ENCODE results near the gene RNF222.

RNF222 gene, protein sequence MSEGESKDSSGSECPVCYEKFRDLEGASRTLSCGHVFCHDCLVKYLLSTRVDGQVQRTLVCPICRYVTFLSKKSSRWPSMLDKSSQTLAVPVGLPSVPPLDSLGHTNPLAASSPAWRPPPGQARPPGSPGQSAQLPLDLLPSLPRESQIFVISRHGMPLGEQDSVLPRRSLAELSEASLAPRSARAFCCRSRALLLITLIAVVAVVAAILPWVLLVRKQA

GRCh38 chr17:8397636-8398035 is at the start of gene RNF222:
Gene RNF222, minus strand, starts transcription at chr17:8397827. Its CDS starts 4,366 bp downstream, at chr17:8393461.
- DNase-seq (ENCODE audit: low read depth), result no peak

- DNase-seq (ENCODE audit: low read depth), result no peak
These were observed 47.9 kb upstream of the RNF222 start for GRCh38 chr17:8445536-8445935.

- no peak for DNase-seq (ENCODE audit: low read depth)
These were observed 46.9 kb upstream of the RNF222 start for GRCh38 chr17:8444494-8444893.

GRCh38 chr17:8443756-8444155 is 46.1 kb upstream of the RNF222 start:
- DNase-seq (ENCODE audit: low read depth), result no peak

DNA sequence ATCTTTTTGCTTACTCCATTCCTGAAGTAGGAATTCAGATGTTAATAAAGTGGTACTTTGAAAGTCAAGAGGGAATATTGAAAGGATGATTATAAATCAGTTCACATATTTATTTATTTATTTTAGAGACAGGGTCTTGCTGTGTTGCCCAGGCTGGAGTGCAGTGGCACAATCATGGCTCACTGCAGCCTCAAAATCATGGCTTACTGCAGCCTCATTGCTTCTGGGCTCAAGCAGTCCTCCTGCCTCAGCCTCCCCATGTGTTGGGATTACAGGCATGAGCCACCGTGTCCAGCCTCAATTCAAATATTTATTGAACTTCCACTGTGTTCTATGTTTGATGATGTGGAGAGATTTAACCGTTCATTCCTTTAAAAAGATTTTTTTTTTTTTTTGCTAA is 44.7 kb upstream of the RNF222 start:
- DNase-seq (ENCODE audit: low read depth), result no peak

GRCh38 chr17:8441690-8442089 is 44.1 kb upstream of the RNF222 start:
- DNase-seq (ENCODE audit: low read depth), result no peak

- no peak for DNase-seq (ENCODE audit: low read depth)
These were observed 42.1 kb upstream of the RNF222 start for GRCh38 chr17:8439681-8440080.

- no peak for DNase-seq (ENCODE audit: low read depth)
These were observed 40.8 kb upstream of the RNF222 start for GRCh38 chr17:8438441-8438840.

- no peak for DNase-seq (ENCODE audit: low read depth)
These were observed 39.2 kb upstream of the RNF222 start for GRCh38 chr17:8436844-8437171.

GRCh38 chr17:8436169-8436843 is 38.7 kb upstream of the RNF222 start:
- peak; percentile 57 for DNase-seq (ENCODE audit: low read depth)

GRCh38 chr17:8435245-8436168 is 37.9 kb upstream of the RNF222 start, which contains the start of gene NDEL1:
Gene NDEL1, plus strand, starts transcription at chr17:8435884. Its CDS starts 8,388 bp downstream, at chr17:8444272.
- peak; percentile 99 for DNase-seq (ENCODE audit: low read depth)

- DNase-seq (ENCODE audit: low read depth), result no peak
These were observed 33.3 kb upstream of the RNF222 start for GRCh38 chr17:8430966-8431365.

DNA sequence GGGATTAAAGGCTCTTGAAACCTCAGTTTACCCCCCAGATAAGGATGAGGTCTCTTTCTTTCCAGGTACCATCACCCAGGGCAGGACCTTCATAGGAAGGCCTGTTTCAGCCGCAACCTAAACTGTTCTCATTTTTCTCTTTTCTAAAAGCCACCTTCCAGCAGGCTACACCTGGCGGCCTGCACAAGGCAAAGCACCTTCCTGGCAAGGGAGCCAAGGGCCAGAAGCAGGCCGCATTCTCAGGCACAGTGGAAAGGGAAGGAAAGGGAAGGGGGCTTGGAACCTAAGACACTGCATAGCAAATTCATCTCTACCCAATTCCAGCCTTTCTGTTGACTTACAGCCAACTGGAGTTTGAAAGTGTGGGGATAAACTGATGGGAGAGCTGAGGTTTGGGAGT is 29.2 kb upstream of the RNF222 start:
- no peak for DNase-seq (ENCODE audit: low read depth)

GRCh38 chr17:8426094-8426720 is 28.6 kb upstream of the RNF222 start:
- DNase-seq (ENCODE audit: low read depth), result no peak

DNA sequence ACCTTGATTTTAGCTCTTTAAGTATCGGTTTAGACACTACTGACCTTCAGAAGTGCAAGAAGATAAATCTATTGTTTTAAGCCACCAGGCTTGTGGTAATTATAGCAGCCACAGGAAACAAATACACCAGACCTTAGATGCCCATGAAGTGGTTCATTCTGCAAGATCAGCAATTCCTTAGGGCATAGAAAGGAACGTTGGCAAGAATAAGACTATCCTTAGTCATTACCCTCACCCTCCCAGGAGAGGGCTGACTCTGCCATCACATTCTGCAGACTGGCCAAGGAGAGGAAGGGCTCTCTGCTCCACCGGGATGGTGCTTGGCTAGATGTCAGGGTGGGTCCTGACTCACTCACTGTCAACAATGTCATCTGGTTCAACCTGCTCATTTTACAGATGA is 23.9 kb upstream of the RNF222 start:
- no peak for DNase-seq (ENCODE audit: low read depth)

- no peak for DNase-seq (ENCODE audit: low read depth)
These were observed 22.7 kb upstream of the RNF222 start for GRCh38 chr17:8420041-8420934.

- DNase-seq (ENCODE audit: low read depth), result no peak
These were observed 21.7 kb upstream of the RNF222 start for GRCh38 chr17:8419305-8419704.

- DNase-seq (ENCODE audit: low read depth), result no peak
These were observed 20.8 kb upstream of the RNF222 start for GRCh38 chr17:8418471-8418870.

GRCh38 chr17:8417806-8418205 is 20.2 kb upstream of the RNF222 start:
- DNase-seq (ENCODE audit: low read depth), result no peak

DNA sequence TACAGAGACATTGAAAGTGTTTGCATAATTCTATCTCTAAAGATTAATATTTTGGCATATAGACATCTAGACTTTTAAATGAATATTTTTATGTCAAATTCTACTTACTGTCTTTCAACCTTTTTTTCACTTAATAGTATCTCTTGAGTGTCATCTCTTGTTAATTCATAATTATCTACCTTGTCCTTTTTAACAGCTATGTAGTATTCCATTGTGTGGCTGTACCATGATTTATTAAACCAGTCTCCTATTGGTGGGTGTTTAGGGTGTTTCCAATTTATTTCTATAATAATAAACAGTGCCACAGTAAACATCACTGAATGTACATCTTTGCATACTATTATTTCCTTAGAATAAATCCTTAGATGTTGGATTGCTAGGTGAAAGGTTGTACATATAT is 16.3 kb upstream of the RNF222 start:
- no peak for DNase-seq (ENCODE audit: low read depth)

DNA sequence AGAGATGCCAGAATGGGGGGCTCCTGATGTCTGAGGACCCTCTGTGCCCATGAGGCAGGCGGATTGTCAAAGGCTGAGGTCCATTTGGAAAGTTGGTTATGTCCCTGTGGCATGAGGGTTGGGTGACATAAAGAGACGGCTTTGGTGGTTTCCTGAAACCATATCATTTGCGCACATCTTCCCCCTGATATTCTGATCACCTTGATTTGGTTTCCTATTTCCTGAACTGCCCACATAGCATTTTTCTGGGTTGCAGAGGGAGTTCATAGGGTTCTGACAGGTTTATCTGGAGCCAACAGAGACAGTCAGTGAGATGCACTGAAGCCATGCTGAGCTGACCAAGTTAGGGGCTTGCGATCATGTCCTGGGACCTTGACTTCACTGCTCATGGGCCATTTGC is 15.7 kb upstream of the RNF222 start:
- no peak for DNase-seq (ENCODE audit: low read depth)

All from activated T-cell treated with anti-CD3 and anti-CD28 coated beads for 48 hours (primary cell).